T-cell (primary cell): ENCODE results near the gene AGPAT2. TPM values are rescaled to one million over a fixed set of nuclear protein-coding genes. Genes with fewer than 3 reads are reported as not detected.

Experiments used
- ATAC-seq, 4 experiments: fragments of 200-7000 bp in 3 of 4; fragments of 150-1000 bp in 1 of 4; cut with Tn5 transposase; replicated peaks in 1 of 4; 1 replicate in 3 of 4; 2 replicates in 1 of 4; pipeline ENCODE4 v1.10.0; 2021; ENCODE audit warnings: moderate library complexity in 3 of 4, mild to moderate bottlenecking in 2 of 4, moderate number of reproducible peaks in 1 of 4
- CTCF ChIA-PET, 2 donors: fragments of 300-600 bp; sonication (Branson Sonifier 250); formaldehyde crosslinking; loops; one replicate each; lab custom pipeline; 2022; ENCODE audit warnings: antibody characterized with exemption in 2 of 2; lab: Charles Lee
- POLR2A ChIA-PET, 2 donors: fragments of 300-600 bp; sonication (Branson Sonifier 250); formaldehyde crosslinking; loops; one replicate each; lab custom pipeline; 2022; ENCODE audit warnings: antibody characterized with exemption in 2 of 2; lab: Charles Lee
- DNase-seq, 35 experiments: peaks; one replicate each; pipeline versions ENCODE4 v3.0.0 to v3.0.0-alpha.2; 2013 to 2023
- H3K27ac ChIP-seq: one replicate; pipeline ENCODE4 v1.5.1; 2013; ENCODE audit warnings: low read length
- H3K27me3 ChIP-seq, 2 experiments: replicated peaks in 1 of 2; 1 replicate in 1 of 2; 2 replicates in 1 of 2; pipeline versions ENCODE4 v1.6.1 to v1.7.0; 2013; ENCODE audit warnings: low read length in 1 of 2, mixed read lengths in 1 of 2; ENCODE audit not compliant: control insufficient read depth in 2 of 2, insufficient read depth in 2 of 2; ENCODE audit errors: extremely low read depth in 1 of 2
- H3K36me3 ChIP-seq, 2 donors: 1 replicate in 1 of 2; 2 replicates in 1 of 2; pipeline versions ENCODE4 v1.6.1 to v1.7.0; 2013; ENCODE audit warnings: low read length in 1 of 2; ENCODE audit not compliant: control insufficient read depth in 2 of 2, insufficient read depth in 1 of 2; ENCODE audit errors: extremely low read depth in 1 of 2
- H3K4me1 ChIP-seq, 2 experiments: 1 replicate in 1 of 2; 2 replicates in 1 of 2; pipeline versions ENCODE4 v1.6.1 to v1.7.0; 2013; ENCODE audit warnings: low read length in 2 of 2, mixed read lengths in 1 of 2; ENCODE audit not compliant: insufficient read depth in 2 of 2, control insufficient read depth in 1 of 2; ENCODE audit errors: extremely low read depth in 1 of 2
- H3K4me3 ChIP-seq, 2 donors: 1 replicate in 1 of 2; 2 replicates in 1 of 2; pipeline versions ENCODE4 v1.5.1 to v1.7.0; 2013; ENCODE audit warnings: mild to moderate bottlenecking in 2 of 2, low read length in 1 of 2, moderate library complexity in 1 of 2; ENCODE audit not compliant: control insufficient read depth in 1 of 2; ENCODE audit errors: extremely low read depth in 1 of 2
- H3K9me3 ChIP-seq: 2 replicates; pipeline ENCODE4 v1.7.0; 2013
- H3K27ac Mint-ChIP-seq, 2 donors: one replicate each; pipeline ENCODE4 v1.8.0; 2020 to 2021; ENCODE audit warnings: mild to moderate bottlenecking in 2 of 2, mixed read lengths in 2 of 2
- H3K27me3 Mint-ChIP-seq, 2 donors: one replicate each; pipeline ENCODE4 v1.8.0; 2021 to 2022; ENCODE audit warnings: mixed read lengths in 2 of 2
- H3K36me3 Mint-ChIP-seq: one replicate; pipeline ENCODE4 v1.8.0; 2021; ENCODE audit warnings: mixed read lengths
- H3K4me1 Mint-ChIP-seq, 3 donors: one replicate each; pipeline ENCODE4 v1.8.0; 2020 to 2022; ENCODE audit warnings: mixed read lengths in 3 of 3, mild to moderate bottlenecking in 1 of 3
- H3K4me3 Mint-ChIP-seq, 3 donors: one replicate each; pipeline ENCODE4 v1.8.0; 2020 to 2022; ENCODE audit warnings: mild to moderate bottlenecking in 3 of 3, mixed read lengths in 3 of 3, moderate library complexity in 3 of 3
- H3K9me3 Mint-ChIP-seq, 3 donors: one replicate each; pipeline ENCODE4 v1.8.0; 2020 to 2022; ENCODE audit warnings: mixed read lengths in 3 of 3
- WGBS: methylation state at CpG from one replicate; pipeline ENCODE4 v1.1.5; 2013; ENCODE audit warnings: missing lambda C conversion rate; ENCODE audit not compliant: insufficient coverage; 5-methylcytosine and 5-hydroxymethylcytosine counted together
- total RNA-seq, 35 experiments: library from RNA in 6 of 35; stranded (reverse) in 6 of 35; fragments of 120-200 nt in 1 of 35; gene quantifications; one replicate each; pipeline versions ENCODE4 v1.2.1 to v1.2.4 and lab custom pipeline; 2013 to 2026

The AGPAT2 gene
- total RNA-seq (10 to 100 TPM in 4 of 5 donors, 1 to 10 TPM in 1; 6.5 to 13.0 (median 12.1) TPM), total RNA-seq (lab: John Stamatoyannopoulos, UW) (2.0 to 17.4 (median 7.7) reads per million in 29 experiments)
- total RNA-seq (2013) = 7.8 TPM

DNA sequence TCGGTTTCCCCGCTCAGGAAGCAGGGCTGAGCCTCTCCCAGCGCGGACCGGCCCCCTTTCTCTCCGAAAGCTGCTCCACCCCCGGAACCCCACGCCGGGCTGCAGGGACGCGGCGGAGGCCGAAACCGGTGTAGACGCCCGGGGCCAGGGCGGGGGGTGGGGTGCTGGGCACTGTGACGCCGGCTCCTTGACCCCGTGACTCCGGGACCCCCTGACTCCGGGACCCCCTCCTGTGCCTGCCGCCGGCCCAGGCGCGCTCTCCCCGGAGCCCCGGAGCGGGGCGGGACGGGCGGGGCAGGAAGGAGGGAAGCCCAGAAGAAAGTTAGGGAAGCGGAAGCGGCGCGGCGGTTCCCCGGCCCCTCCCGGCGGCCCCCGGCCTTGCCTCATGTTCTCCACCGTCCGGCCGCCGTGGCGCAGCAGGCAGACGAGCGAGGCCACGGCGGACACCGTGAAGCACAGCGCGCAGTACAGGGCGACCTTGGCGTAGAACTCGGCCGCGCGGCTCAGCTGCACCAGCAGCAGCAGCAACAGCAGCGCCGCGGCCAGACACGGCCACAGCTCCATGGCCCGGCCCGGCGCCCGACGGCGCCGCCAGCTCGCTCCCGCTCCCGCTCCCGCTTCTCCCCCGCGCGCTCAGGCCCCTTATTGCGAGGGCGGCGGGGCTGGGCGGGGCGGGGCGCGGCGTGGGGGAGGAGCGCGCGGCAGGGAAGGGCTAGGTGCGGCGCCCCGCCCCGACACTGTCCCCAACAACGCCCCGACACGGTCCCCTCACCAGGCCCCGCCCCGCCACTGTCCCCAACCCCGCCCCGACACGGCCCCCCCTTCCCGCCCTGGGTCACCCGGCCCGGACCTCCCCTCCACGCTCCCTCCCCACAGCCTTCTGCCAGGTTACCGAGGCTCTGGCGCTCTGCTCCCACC is at the start of gene AGPAT2:
Gene AGPAT2, minus strand, starts transcription at position 664 of the 918 bp plus-strand sequence. Its CDS starts 100 bp downstream, at position 564.
- WGBS = under 1% methylated on average over 78 of the region's 106 CpGs
- Mint-ChIP-seq H3K9me3 (no peaks in the 10 kb centered on the region), H3K27me3 (peaks cover 0 to 7% of the 10 kb centered on the region in 2 donors), H3K4me3 (peak within 1 kb of the TSS; percentile 71 to 76 (median 72)), H3K36me3 (no peaks in the 10 kb centered on the region), H3K4me1 (peaks cover 2 to 8% (median 6%) of the 10 kb centered on the region in 3 donors), H3K27ac (peak within 1 kb of the TSS in 1 of 2 donors; percentile 39)
- peaks cover 0 to 20% of the 10 kb centered on the region in 2 experiments for H3K27me3 ChIP-seq
- peak in 31 of 35 experiments; percentile 14 to 71 (median 40) for DNase-seq
- H3K4me3 ChIP-seq = peak within 1 kb of the TSS; percentile 66 to 72
- peaks cover 0 to 20% of the 10 kb centered on the region in 2 experiments for H3K4me1 ChIP-seq
- H3K36me3 ChIP-seq = no peaks in the 10 kb centered on the region
- CTCF ChIA-PET = no interaction called here
- no peak within 1 kb of the TSS for H3K27ac ChIP-seq
- POLR2A ChIA-PET = no interaction called here
- no peaks in the 10 kb centered on the region for H3K9me3 ChIP-seq
- peak; percentile 82 to 90 (median 86) for ATAC-seq

DNA sequence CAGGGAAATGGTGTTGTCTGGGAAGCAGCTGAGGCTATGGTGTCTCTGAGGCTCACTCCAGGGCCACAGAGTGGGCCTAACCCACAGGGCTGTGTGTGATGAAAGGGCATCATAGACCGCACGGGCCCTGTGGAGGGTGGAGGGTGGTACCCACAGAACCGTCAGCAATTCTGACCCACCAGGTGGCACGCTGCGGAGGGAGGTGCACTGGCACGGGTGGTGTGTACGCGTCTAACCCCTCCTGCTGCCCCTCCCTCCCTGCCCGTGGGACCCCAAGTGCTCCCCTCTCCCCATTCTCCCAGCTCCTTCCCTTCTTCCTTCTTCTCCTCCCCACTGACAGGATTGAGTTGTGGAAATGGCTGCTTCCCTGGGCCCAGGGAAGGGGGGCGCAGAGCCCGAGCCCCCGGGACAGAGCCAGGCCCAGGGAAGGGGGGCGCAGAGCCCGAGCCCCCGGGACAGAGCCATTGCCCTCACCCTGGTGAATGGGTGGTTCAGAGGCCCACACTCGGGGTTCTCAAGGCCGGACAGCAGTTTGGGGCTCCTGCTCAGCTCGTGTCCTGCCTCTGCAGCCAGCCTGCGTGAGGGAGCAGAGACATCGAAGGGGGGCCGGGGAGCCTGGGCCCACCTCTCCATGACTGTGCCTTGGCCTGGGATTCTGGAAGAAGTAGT is 48.7 kb upstream of the AGPAT2 start:
- WGBS = 90% methylated on average over 15 of the region's 21 CpGs
- no peaks in the 10 kb centered on the region for H3K27me3 Mint-ChIP-seq
- H3K4me1 Mint-ChIP-seq = peaks cover 0 to 1% (median 0%) of the 10 kb centered on the region in 3 donors
- H3K9me3 Mint-ChIP-seq = no peaks in the 10 kb centered on the region
- DNase-seq (no peak), ATAC-seq (no peak)
- POLR2A ChIA-PET = no interaction called here
- no peak overlapping the region for H3K4me3 ChIP-seq
- H3K27ac Mint-ChIP-seq = no peak overlapping the region
- H3K4me1 ChIP-seq = peaks cover 0 to 4% of the 10 kb centered on the region in 2 experiments
- H3K4me3 Mint-ChIP-seq = no peak overlapping the region
- no peaks in the 10 kb centered on the region for H3K36me3 Mint-ChIP-seq
- no peaks in the 10 kb centered on the region for H3K36me3 ChIP-seq
- H3K27me3 ChIP-seq = peaks cover 0 to 9% of the 10 kb centered on the region in 2 experiments
- H3K27ac ChIP-seq = no peak overlapping the region
- CTCF ChIA-PET = no interaction called here
- no peaks in the 10 kb centered on the region for H3K9me3 ChIP-seq

DNA sequence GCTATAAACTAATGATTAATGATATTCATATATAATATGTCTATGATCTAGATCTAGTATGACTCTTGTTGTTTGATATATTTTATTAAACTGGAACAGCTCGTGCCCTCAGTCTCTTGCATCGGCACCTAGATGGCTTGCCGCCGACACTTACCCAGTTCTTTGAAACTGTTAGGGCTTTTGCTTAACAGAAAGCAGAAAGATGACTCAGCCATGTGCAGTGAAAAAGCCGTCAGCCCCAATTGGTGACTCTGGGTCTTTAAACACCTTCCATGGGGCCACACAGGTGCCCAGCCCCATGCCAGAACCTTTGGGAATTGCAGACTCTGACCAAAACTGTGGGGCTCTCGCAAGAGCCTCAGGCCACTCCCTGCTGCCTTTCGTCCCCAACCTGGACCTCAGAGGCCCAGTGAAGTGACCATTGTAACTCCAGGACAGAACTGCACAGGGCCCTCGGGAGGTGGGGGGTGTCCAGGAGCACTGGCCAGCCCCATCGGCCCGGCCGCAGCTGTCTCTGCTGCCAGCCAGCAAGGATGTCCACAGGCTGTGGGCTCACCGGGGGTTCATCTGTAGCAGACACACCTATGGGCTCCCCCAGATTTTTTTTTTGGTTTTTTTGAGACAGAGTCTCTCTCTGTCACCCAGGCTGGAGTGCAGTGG is 47.7 kb upstream of the AGPAT2 start:
- Mint-ChIP-seq H3K9me3 (no peaks in the 10 kb centered on the region), H3K4me1 (no peaks in the 10 kb centered on the region), H3K36me3 (no peaks in the 10 kb centered on the region), H3K4me3 (no peak overlapping the region), H3K27me3 (no peaks in the 10 kb centered on the region), H3K27ac (no peak overlapping the region)
- no peaks in the 10 kb centered on the region for H3K4me1 ChIP-seq
- ChIA-PET CTCF (no interaction called here), POLR2A (no interaction called here)
- no peak overlapping the region for H3K27ac ChIP-seq
- H3K9me3 ChIP-seq = no peaks in the 10 kb centered on the region
- 57% methylated on average over 11 of the region's 12 CpGs for WGBS
- H3K4me3 ChIP-seq = no peak overlapping the region
- ATAC-seq (no peak), DNase-seq (no peak)
- H3K27me3 ChIP-seq = peaks cover 0 to under 1% of the 10 kb centered on the region in 2 experiments
- no peaks in the 10 kb centered on the region for H3K36me3 ChIP-seq

DNA sequence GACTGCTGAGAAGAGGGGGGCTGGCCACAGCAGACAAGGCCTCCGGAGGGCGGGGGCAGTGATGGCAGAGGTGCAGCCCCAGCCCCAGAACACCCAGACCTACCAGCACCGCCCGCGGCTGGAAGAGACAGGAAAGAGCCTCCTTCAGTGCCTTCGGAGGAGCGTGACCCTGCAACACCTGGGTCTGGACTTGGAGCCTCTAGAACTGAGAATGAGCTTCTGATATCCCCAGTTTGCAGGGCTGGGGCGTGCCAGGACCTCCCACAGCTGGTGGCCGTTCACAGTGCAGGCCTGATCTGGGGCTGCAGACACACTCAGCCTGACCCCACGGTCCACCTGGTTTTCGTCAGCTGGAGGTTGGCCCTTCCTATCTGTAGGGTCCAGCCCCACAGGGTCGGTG is 46.4 kb upstream of the AGPAT2 start:
- Histone ChIP-seq H3K27ac (no peak overlapping the region), H3K27me3 (no peaks in the 10 kb centered on the region), H3K4me3 (no peak overlapping the region), H3K4me1 (peaks cover 0 to 7% of the 10 kb centered on the region in 2 experiments), H3K9me3 (no peaks in the 10 kb centered on the region), H3K36me3 (no peaks in the 10 kb centered on the region)
- Mint-ChIP-seq H3K9me3 (no peaks in the 10 kb centered on the region), H3K36me3 (no peaks in the 10 kb centered on the region), H3K27me3 (no peaks in the 10 kb centered on the region), H3K4me3 (no peak overlapping the region), H3K4me1 (peaks cover 0 to 4% (median 0%) of the 10 kb centered on the region in 3 donors), H3K27ac (no peak overlapping the region)
- POLR2A ChIA-PET = no interaction called here
- no peak for ATAC-seq
- CTCF ChIA-PET = interaction anchor here in 1 of 2 donors (0.5 kb wide), 1 partner anchor 25 kb away, joined by 3 read pairs; no protein-coding TSS in a partner anchor
- 95% methylated on average over 10 of the region's 12 CpGs for WGBS
- DNase-seq = no peak

DNA sequence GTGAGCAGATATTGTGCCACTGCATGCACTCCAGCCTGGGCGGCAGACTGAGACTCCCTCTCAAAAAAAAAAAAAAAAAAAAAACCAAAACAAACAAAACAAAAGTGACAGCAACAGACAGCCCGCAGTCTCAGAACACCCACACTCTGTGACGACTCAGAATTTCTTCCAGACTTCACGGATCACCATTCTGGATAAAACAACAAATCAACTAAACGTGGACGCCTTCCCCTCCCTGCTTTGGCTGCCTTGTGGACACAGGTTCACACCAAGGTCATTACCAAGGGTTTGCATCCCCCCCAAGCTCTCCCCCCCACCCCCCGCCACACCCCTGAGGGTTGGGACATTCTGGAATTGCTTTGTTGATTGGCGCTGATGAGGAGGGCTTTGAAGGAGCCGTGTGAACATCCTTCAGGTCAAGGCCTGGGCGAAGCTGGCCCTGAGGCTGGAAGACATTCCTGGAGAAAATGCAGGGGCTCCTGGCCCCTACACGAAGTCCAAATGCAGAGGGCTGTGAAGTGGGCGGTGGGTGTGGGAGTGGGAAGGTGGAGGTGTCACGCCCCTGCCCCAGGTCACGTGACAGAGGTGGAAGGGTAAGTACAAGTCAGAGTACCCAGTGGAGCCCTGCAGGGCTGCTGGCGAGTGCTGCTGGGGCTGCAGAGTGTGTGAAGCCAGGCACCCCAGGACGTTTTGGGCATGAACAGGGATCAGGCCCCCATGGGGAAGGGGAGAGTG is 45.4 kb upstream of the AGPAT2 start:
- no peaks in the 10 kb centered on the region for H3K27me3 Mint-ChIP-seq
- WGBS = 56% methylated on average over 12 of the region's 16 CpGs
- ChIA-PET POLR2A (no interaction called here), CTCF (no interaction called here)
- ATAC-seq (no peak), DNase-seq (no peak)
- no peaks in the 10 kb centered on the region for H3K9me3 Mint-ChIP-seq
- Histone ChIP-seq H3K27ac (no peak overlapping the region), H3K27me3 (no peaks in the 10 kb centered on the region), H3K9me3 (no peaks in the 10 kb centered on the region), H3K36me3 (no peaks in the 10 kb centered on the region), H3K4me1 (peaks cover 0 to 11% of the 10 kb centered on the region in 2 experiments), H3K4me3 (no peak overlapping the region)
- H3K27ac Mint-ChIP-seq = no peak overlapping the region
- H3K36me3 Mint-ChIP-seq = no peaks in the 10 kb centered on the region
- H3K4me1 Mint-ChIP-seq = peaks cover 0 to 4% (median 0%) of the 10 kb centered on the region in 3 donors
- H3K4me3 Mint-ChIP-seq = no peak overlapping the region
